Fibroblast of pulmonary artery (primary cell): ENCODE measurements around the gene DLX2.
"Not testable (repeated sequence)": the region's sequence is repeated elsewhere in the genome, so short reads cannot be mapped to it uniquely, and the experiment has no call there.

Experiments
- DNase-seq: peaks from one replicate; pipeline ENCODE4 v3.0.0-alpha.2; 2010; ENCODE audit warnings: low read depth
- H3K4me3 ChIP-seq: replicated peaks from 2 replicates; pipeline ENCODE4 v1.5.1; 2011; ENCODE audit warnings: low read depth, mild to moderate bottlenecking, control low read depth, low read length, moderate library complexity
- CTCF ChIP-seq: IDR thresholded peaks from 2 replicates; pipeline ENCODE4 v1.5.1; 2011; ENCODE audit warnings: mild to moderate bottlenecking, control low read depth, low read length, inconsistent platforms; ENCODE audit errors: missing control alignments

The DLX2 gene

GRCh38 chr2:172114579-172114978, 11.9 kb upstream of the DLX2 start:
- H3K4me3 ChIP-seq: no peak overlapping the region
- TF ChIP-seq CTCF: no peak
- no peak for DNase-seq

- DNase-seq, H3K4me3 ChIP-seq: not testable (repeated sequence)
Observed at GRCh38 chr2:172114176-172114575, 11.5 kb upstream of the DLX2 start.

GRCh38 chr2:172113617-172114016, 10.9 kb upstream of the DLX2 start:
- DNase-seq: peak; percentile 67
- TF ChIP-seq CTCF: peak; percentile 23
- H3K4me3 ChIP-seq: no peak overlapping the region

- TF ChIP-seq CTCF: no peak
- no peak overlapping the region for H3K4me3 ChIP-seq
Observed at GRCh38 chr2:172109988-172110811, 7.5 kb upstream of the DLX2 start.

GRCh38 chr2:172109256-172109987, 6.7 kb upstream of the DLX2 start:
- TF ChIP-seq CTCF: no peak
- DNase-seq: no peak
- no peak overlapping the region for H3K4me3 ChIP-seq

More at GRCh38 chr2:172109988-172110811, 7.5 kb upstream of the DLX2 start:
- DNase-seq: no peak

GRCh38 chr2:172108587-172108930, 5.9 kb upstream of the DLX2 start:
- no peak for TF ChIP-seq CTCF
- no peak for DNase-seq
- H3K4me3 ChIP-seq: no peak overlapping the region

GRCh38 chr2:172107690-172108586, 5.2 kb upstream of the DLX2 start:
- no peak for DNase-seq
- TF ChIP-seq CTCF: no peak
- no peak overlapping the region for H3K4me3 ChIP-seq
